Head of caudate nucleus (tissue), 42 donors: ENCODE measurements around the gene DUSP21.
A peak's percentile ranks its signal among the peaks of the same experiment; 100 is the strongest.
"Not testable (repeated sequence)": the region's sequence is repeated elsewhere in the genome, so short reads cannot be mapped to it uniquely, and the experiment has no call there.

ENCODE experiments used
- DNase-seq, 42 donors: peaks; one replicate each; pipeline versions ENCODE4 v3.0.0 to v3.0.0-alpha.2; 2020 to 2021; ENCODE audit warnings: mixed read lengths in 7 of 42
- intact Hi-C: fragments of 100-400 bp; cut with DNase I; formaldehyde crosslinking; loops from one replicate; pipeline ENCODE4 v1.15.0; 2022

DUSP21 gene

GRCh38 chrX:44843753-44844152 lies at the start of gene DUSP21:
TSS of gene DUSP21 (plus strand) at chrX:44844021. CDS start at chrX:44844133, 112 bp downstream.
- intact Hi-C loops: no loop called here
- no peak for DNase-seq

DNA sequence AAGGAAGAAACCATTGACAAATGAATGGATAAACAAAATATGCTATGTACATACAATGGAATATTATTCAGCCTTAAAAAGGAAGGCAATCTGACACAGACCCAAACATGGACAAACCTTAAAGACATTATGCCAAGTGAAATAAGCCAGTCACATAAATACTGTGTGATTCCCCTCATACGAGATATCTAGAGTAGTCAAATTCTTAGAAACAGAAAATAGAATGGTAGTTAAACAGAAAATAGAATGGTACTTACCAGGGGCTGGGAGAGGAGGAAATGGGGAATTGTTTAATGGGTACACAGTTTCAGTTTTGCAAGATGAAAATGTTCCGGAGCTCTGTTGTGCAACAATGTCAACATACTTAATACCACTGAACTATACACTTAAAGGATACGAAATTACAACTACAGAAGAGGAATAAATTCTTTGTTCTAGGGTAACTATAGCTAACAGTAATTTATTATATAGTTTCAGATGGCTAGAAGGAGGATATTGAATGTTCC lies 47.8 kb upstream of the DUSP21 start:
- intact Hi-C loops: no loop called here

GRCh38 chrX:44802613-44803012 lies 41.2 kb upstream of the DUSP21 start:
- intact Hi-C loops: no loop called here
- DNase-seq: no peak

More for the DNA sequence above, 47.8 kb upstream of the DUSP21 start:
- no peak for DNase-seq

DNA sequence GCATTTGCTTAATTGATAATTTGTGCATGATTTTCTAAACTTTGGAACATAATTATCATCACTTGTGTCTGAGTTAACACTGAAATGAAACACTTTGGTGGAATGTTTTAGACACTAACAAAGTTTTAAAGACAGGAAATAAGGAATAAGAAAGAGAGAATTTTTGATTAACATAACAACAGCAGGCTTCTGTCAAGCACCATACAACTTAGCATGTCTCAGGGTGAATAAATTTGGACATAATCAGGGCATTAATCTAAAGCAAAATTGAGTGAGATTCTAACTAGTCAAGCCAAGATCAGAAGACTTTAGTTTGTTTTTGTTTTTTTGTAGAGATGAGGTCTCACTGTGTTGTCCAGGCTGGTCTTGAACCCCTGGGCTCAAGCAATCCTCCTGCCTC lies 28.1 kb upstream of the DUSP21 start:
- intact Hi-C loops: no loop called here
- DNase-seq: no peak

GRCh38 chrX:44816367-44816766 lies 27.5 kb upstream of the DUSP21 start:
- intact Hi-C loops: no loop called here
- no peak for DNase-seq

- DNase-seq: no peak
- intact Hi-C loops: no loop called here
Observed at GRCh38 chrX:44817029-44817428, 26.8 kb upstream of the DUSP21 start.

GRCh38 chrX:44822601-44823000 lies 21.2 kb upstream of the DUSP21 start:
- intact Hi-C loops: no loop called here
- DNase-seq: no peak

DNA sequence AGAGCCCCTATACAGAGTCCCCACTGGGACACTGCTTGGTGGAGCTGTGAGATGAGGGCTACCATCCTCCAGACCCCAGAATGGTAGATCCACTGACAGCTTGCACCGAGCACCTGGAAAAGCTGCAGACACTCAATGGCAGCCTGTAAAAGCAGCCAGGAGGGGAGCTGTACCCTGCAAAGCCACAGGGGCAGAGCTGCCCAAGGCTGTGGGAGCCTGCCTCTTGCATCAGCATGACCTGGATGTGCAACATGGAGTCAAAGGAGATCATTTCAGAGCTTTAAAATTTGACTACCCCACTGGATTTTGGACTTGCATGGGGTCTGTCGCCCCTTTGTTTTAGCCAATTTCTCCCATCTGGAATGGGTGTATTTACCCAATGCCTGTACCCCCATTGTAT lies 20.6 kb upstream of the DUSP21 start:
- intact Hi-C loops, DNase-seq: not testable (repeated sequence)

GRCh38 chrX:44828008-44828605 lies 15.7 kb upstream of the DUSP21 start:
- DNase-seq: peak in 14 of 42 donors; percentile 2 to 43 (median 19)
- intact Hi-C loops: no loop called here

DNA sequence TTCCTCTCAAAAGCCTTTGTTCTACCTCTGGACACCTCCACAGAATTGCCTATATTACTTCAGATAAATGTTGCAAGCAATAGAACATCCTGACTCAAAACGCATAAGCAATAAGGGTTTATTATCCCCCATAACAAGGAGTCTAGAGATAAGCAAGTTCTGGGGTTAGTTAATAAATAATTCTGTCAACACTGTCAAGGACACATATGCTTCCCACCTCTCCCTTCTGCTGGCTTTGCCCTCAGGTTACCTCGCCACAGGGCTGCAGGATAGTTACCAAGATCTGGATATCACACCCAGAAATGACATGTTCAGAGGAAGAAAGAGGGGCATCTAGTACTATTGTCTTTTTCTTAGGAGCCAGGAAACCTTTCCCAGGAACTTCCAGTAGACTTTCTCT lies 14.0 kb upstream of the DUSP21 start:
- intact Hi-C loops: no loop called here
- no peak for DNase-seq

- DNase-seq: no peak
- intact Hi-C loops: no loop called here
Observed at GRCh38 chrX:44842550-44843317, 1.1 kb upstream of the DUSP21 start.

- intact Hi-C loops: no loop called here
- DNase-seq: no peak
Observed at GRCh38 chrX:44843318-44843702, 511 bp upstream of the DUSP21 start.

DNA sequence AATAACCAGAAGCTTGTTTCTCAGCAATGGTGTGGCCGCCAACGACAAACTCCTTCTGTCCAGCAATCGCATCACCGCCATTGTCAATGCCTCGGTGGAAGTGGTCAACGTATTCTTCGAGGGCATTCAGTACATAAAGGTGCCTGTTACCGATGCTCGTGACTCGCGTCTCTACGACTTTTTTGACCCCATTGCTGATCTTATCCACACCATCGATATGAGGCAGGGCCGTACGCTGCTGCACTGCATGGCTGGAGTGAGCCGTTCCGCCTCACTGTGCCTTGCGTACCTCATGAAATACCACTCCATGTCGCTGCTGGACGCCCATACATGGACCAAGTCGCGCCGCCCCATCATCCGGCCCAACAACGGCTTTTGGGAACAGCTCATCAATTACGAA lies 383 bp downstream of the DUSP21 start:
- intact Hi-C loops: no loop called here
- no peak for DNase-seq

DNA sequence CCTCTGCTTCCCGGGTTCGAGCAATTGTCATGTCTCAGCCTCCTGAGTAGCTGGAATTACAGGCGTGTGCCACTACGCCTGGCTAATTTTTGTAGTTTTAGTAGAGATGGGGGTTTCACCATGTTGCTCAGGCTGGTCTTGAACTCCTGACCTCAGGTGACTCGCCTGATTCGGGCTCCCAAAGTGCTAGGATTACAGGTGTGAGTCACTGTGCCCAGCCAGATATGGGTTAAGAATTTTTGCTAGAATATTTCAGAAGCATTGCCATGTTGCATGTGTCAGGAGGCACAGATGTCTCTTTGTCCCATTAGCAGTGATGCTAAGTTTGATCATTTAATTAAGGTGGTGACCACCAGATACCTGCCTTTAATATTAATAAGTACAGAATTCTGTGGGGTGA lies 7.1 kb downstream of the DUSP21 start:
- intact Hi-C loops, DNase-seq: not testable (repeated sequence)

- intact Hi-C loops: loop anchor here (5.0 kb wide), 1 partner anchor 196 kb away; no protein-coding TSS in a partner anchor
- no peak for DNase-seq
Observed at GRCh38 chrX:44871114-44871645, 27.4 kb downstream of the DUSP21 start.

- intact Hi-C loops: loop anchor here (2.0 to 5.0 kb wide), 2 partner anchors 195 to 315 kb away; no protein-coding TSS in a partner anchor
- DNase-seq: peak in 28 of 42 donors; percentile 1 to 70 (median 34)
Observed at GRCh38 chrX:44871931-44872820, 28.4 kb downstream of the DUSP21 start.

DNA sequence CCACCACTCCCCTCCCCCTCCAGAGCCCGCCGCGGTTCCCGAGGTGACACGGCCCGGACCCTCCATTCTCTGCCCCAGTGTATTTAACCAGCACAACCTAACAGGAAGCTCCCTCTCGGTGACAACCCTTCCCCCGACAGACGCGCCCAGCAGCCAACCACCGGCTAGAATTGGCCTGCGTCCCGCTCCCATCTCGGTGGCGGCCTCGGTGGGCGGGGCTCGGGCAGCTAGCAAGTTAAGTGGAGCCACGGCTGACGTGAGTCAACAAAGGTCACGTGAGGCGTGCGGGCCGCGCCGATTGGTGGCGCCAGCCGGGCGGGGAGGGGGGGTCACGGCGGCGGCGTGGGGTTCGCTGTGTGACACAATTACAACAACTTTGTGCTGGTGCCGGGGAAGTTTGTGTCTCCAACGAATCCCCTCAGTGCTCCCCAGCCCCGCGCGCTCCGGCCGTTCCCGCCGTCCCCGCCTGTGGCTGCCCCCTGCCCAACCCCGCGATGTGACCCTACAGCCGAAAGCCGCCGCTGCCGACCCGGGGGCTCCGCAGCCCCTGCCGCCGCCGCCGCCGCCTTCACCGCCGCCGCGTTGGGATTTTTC lies 29.1 kb downstream of the DUSP21 start, which contains the start of gene KDM6A:
Gene KDM6A, plus strand, starts transcription at position 368 of the 594 bp plus-strand sequence. CDS start 364 bp downstream, outside the sequence.
- intact Hi-C loops: loop anchor here (2.0 to 5.0 kb wide), 2 partner anchors 194 to 314 kb away; no protein-coding TSS in a partner anchor
- peak; percentile 92 to 100 (median 100) for DNase-seq
